Esophagus muscularis mucosa (tissue), 4 donors: Measurements from ENCODE around the gene CELF2. TPM values are rescaled to one million over a fixed set of nuclear protein-coding genes. Genes with fewer than 3 reads are reported as not detected.

Experiments used
- DNase-seq: peaks from one replicate; pipeline ENCODE4 v3.0.0-alpha.2; 2017; ENCODE audit errors: extremely low spot score
- H3K27ac ChIP-seq, 4 donors: fragments of 200-600 bp; sonication (generic); replicated peaks in 1 of 4; 1 replicate in 3 of 4; 2 replicates in 1 of 4; pipeline ENCODE4 v1.5.1; 2016 to 2019; ENCODE audit warnings: mild to moderate bottlenecking in 1 of 4
- H3K27me3 ChIP-seq, 4 donors: fragments of 200-600 bp; sonication (generic); one replicate each; pipeline versions ENCODE4 v1.5.1 to v1.6.0; 2016 to 2019
- H3K36me3 ChIP-seq, 4 donors: fragments of 200-600 bp; sonication (generic); one replicate each; pipeline ENCODE4 v1.5.1; 2016 to 2019
- H3K4me1 ChIP-seq, 4 donors: fragments of 200-600 bp; sonication (generic); one replicate each; pipeline ENCODE4 v1.5.1; 2016 to 2019
- H3K4me3 ChIP-seq, 4 donors: fragments of 200-600 bp; sonication (generic); 1 replicate in 2 of 4; 2 replicates in 2 of 4; pipeline ENCODE4 v1.5.1; 2016 to 2019; ENCODE audit warnings: mild to moderate bottlenecking in 4 of 4, moderate library complexity in 1 of 4
- H3K9me3 ChIP-seq, 4 donors: fragments of 200-600 bp; sonication (generic); 1 replicate in 3 of 4; 2 replicates in 1 of 4; pipeline ENCODE4 v1.5.1; 2016 to 2019
- CTCF ChIP-seq, 3 experiments: fragments of 200-600 bp in 2 of 3; fragments of 450-650 bp in 1 of 3; sonication (generic) in 2 of 3; IDR thresholded peaks; one replicate each; pipeline ENCODE4 v1.5.1; 2017 to 2019; ENCODE audit warnings: antibody characterized with exemption in 3 of 3, mild to moderate bottlenecking in 2 of 3, moderate library complexity in 1 of 3
- EP300 ChIP-seq: sonication (generic); formaldehyde crosslinking; IDR thresholded peaks from one replicate; pipeline ENCODE4 v1.6.1; 2017; ENCODE audit warnings: antibody characterized with exemption
- POLR2A ChIP-seq: fragments of 450-650 bp; IDR thresholded peaks from one replicate; pipeline ENCODE4 v1.6.1; 2017; ENCODE audit warnings: antibody characterized with exemption, moderate library complexity, mild to moderate bottlenecking, low read depth
- POLR2AphosphoS5 ChIP-seq, 2 donors: sonication (generic); formaldehyde crosslinking; IDR thresholded peaks; one replicate each; pipeline ENCODE4 v1.6.1; 2017; ENCODE audit warnings: antibody characterized with exemption in 2 of 2
- WGBS: methylation state at CpG from one replicate; pipeline ENCODE4 v1.1.5; 2018; 5-methylcytosine and 5-hydroxymethylcytosine counted together
- intact Hi-C: fragments of 100-400 bp; cut with DNase I; formaldehyde crosslinking; loops from one replicate; pipeline ENCODE4 v1.15.1; 2023
- total RNA-seq, 4 donors: library from RNA; depleted of rRNA; stranded (reverse); fragments of >200 nt; gene quantifications; one replicate each; pipeline versions ENCODE4 v1.1.0 to v1.2.1, GENCODE V29; 2016

CELF2 gene
- total RNA-seq, 4 donors from 2014 or later = 81.8 to 128 (median 104) TPM

GRCh38 chr10:11074536-11075267 lies 57.0 kb downstream of the CELF2 start:
- no peak for DNase-seq
- no peak for TF ChIP-seq POLR2AphosphoS5 (IDR thresholded peaks at IDR 0.05)
- no peak for TF ChIP-seq CTCF (IDR thresholded peaks at IDR 0.05)
- TF ChIP-seq EP300 = no peak
- TF ChIP-seq POLR2A = no peak
- H3K27ac ChIP-seq = no peak overlapping the region
- peaks cover 27 to 49% (median 37%) of the 10 kb centered on the region in 4 donors for H3K4me1 ChIP-seq
- WGBS = 93% methylated on average over 4 of the region's 4 CpGs
- no peaks in the 10 kb centered on the region for H3K36me3 ChIP-seq
- no peaks in the 10 kb centered on the region for H3K9me3 ChIP-seq
- intact Hi-C loops = no loop called here
- no peak overlapping the region for H3K4me3 ChIP-seq
- no peaks in the 10 kb centered on the region for H3K27me3 ChIP-seq

GRCh38 chr10:11076221-11076620 lies 58.5 kb downstream of the CELF2 start:
- Histone ChIP-seq H3K27me3 (no peaks in the 10 kb centered on the region), H3K27ac (no peak overlapping the region), H3K4me3 (no peak overlapping the region), H3K9me3 (no peaks in the 10 kb centered on the region), H3K36me3 (no peaks in the 10 kb centered on the region), H3K4me1 (peaks cover 27 to 59% (median 44%) of the 10 kb centered on the region in 4 donors)
- DNase-seq = no peak
- intact Hi-C loops = no loop called here
- 78% methylated on average over 4 of the region's 4 CpGs for WGBS
- TF ChIP-seq POLR2AphosphoS5 (IDR thresholded peaks at IDR 0.05) (no peak), EP300 (no peak), POLR2A (no peak), CTCF (IDR thresholded peaks at IDR 0.05) (no peak)

DNA sequence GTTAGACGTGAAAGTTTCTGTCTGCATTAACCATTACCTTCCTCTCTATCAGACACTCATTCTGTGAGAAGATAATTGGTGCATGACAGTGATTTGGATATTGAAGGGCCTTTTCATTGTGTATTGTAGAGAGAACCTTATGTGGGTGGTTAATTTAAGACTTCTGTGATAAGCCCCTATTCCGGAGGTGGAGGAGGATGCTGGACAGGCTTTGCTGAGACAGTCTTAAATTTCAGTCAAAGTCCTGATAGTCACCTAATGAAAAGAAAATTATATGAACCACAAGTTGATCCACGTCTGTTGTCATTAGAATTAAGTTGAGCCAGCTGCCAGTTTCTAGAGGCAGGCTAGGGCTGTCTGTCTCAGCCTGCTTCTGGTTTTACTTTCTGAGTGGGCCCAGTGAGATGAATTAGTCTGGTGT lies 62.9 kb downstream of the CELF2 start:
- no peak for TF ChIP-seq EP300
- no peak for TF ChIP-seq CTCF (IDR thresholded peaks at IDR 0.05)
- TF ChIP-seq POLR2A = no peak
- TF ChIP-seq POLR2AphosphoS5 (IDR thresholded peaks at IDR 0.05) = no peak
- intact Hi-C loops = no loop called here
- Histone ChIP-seq H3K4me3 (no peak overlapping the region), H3K4me1 (peaks cover 24 to 57% (median 34%) of the 10 kb centered on the region in 4 donors), H3K9me3 (no peaks in the 10 kb centered on the region), H3K27ac (no peak overlapping the region), H3K27me3 (no peaks in the 10 kb centered on the region), H3K36me3 (no peaks in the 10 kb centered on the region)
- no peak for DNase-seq
- WGBS = 79% methylated on average over 3 of the region's 3 CpGs

GRCh38 chr10:11081408-11081807 lies 63.7 kb downstream of the CELF2 start:
- Histone ChIP-seq H3K4me3 (no peak overlapping the region), H3K27ac (no peak overlapping the region), H3K4me1 (peaks cover 31 to 55% (median 39%) of the 10 kb centered on the region in 4 donors), H3K36me3 (no peaks in the 10 kb centered on the region), H3K27me3 (no peaks in the 10 kb centered on the region), H3K9me3 (no peaks in the 10 kb centered on the region)
- TF ChIP-seq CTCF (IDR thresholded peaks at IDR 0.05) = no peak
- no peak for TF ChIP-seq POLR2A
- no peak for TF ChIP-seq EP300
- no peak for TF ChIP-seq POLR2AphosphoS5 (IDR thresholded peaks at IDR 0.05)
- WGBS = 40% methylated on average over 3 of the region's 3 CpGs
- intact Hi-C loops = no loop called here
- DNase-seq = no peak

GRCh38 chr10:11082526-11082925 lies 64.9 kb downstream of the CELF2 start:
- TF ChIP-seq CTCF (IDR thresholded peaks at IDR 0.05) (no peak), POLR2AphosphoS5 (IDR thresholded peaks at IDR 0.05) (no peak), POLR2A (no peak), EP300 (no peak)
- Histone ChIP-seq H3K4me1 (peaks cover 31 to 50% (median 42%) of the 10 kb centered on the region in 4 donors), H3K4me3 (no peak overlapping the region), H3K27ac (no peak overlapping the region), H3K27me3 (no peaks in the 10 kb centered on the region), H3K9me3 (no peaks in the 10 kb centered on the region), H3K36me3 (no peaks in the 10 kb centered on the region)
- intact Hi-C loops = no loop called here
- WGBS = 0% methylated on average over 1 of the region's 1 CpG
- DNase-seq = no peak
